ENCODE results near the gene RABL2A.
"Not testable (repeated sequence)": the region's sequence is repeated elsewhere in the genome, so short reads cannot be mapped to it uniquely, and the experiment has no call there.

The RABL2A gene

DNA sequence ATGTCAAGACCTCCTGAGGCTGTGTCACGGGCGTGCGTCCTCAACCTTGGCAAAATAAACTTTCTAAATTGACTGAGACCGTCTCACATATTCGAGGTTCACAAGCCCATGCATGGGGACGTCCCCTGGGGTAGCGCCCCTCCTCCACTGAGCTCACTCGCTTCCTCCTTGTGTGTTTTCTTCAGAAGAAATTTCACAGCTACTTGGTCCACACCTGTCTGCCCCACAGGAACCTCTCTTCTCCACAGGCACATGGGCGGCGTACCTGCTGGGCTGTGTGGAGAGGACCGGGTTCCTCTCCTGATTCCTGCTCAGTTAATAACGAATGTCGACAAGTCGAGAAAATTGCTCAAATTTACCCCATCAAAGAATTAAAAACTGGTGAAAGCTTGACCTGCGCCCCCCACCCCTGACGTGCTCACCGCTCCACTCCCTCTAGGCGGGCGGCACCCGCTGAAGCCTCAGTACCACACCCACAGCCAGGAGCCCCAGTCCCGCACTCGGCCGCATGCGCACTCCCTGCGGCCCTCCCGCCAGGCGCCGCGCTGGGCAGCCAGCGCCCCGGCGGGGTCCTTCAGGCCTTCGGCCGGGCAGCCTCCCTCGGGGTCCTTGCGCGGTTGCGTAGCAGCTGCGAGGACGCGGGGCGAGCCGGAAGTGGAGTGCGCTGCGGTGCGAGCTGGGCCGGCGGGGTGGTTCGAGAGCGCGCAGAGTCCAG lies at the start of gene RABL2A:
TSS of gene RABL2A (plus strand) at position 651 of the 715 bp plus-strand sequence. CDS start 1,341 bp downstream, outside the sequence.
- not testable (repeated sequence) for DNase-seq

DNA sequence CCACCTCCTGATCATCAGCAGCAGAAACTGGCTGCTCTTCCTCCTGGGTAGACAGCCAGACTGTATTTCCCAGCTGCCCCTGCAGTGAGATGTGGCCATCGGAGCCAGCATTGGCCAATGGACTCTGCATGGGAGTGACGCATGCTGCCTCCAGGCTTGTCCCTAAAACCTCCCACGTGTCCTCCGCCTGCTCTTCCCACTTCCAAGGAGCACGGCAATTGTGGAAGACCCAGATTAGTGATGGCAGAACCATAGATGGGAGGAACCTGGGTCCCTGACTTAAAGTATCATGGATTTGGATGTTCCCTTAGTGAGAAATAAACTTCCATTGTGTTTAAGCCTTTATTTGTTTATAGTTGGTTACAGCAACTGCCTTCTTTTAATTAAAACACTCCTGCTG lies 48.6 kb upstream of the RABL2A start:
- DNase-seq = not testable (repeated sequence)

DNA sequence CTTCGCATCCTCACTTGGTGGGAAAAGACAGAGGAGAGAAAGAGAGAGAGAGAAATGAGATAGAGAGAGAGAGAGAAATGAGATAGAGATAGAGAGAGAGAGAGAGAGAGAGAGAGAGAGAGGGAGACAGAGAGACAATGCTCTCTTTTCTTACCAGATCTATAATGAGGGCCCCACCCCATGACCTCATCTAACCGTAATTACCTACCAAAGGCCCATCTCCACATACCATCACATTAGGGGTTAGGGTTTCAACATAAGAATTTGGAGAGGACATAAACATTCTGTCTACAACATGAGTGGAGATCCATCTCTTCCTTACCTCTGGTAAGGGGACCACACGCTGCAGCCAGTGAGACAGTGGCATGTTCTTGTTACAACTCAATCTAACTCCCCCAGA lies 44.6 kb upstream of the RABL2A start:
- not testable (repeated sequence) for DNase-seq

DNA sequence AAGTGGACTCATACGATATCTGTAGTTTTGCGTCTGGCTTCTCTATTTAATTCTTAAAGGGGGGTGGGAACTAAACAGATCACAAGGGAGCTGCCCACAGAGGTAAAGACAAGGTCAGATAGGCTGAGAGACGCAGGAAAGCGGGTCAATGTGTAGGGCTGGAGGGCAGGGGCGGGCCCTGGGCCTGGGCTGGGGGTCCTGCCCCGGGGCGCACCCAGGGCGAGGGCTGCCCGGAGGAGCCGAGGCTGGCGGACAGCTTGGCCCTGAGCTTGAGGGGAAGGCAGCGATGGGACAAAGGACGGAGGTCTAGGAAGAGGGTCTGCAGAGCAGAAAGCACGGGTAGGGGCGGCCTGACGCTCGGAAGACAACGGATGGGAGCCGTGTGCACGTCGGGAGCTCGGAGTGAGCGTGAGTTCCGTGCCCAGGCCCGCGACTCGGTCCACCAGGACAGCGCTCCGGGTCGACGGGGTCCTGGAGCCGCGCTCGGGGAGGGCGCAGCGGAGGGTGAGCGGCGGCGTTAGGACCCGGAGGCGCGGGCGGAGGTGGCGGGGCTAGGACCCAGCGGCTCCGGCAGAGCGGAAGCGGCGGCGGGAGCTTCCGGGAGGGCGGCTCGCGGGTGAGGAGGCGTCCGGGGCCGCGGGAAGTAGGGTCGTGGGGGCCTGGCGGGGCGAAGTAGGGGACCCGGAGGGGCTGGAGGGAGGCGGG lies 43.4 kb upstream of the RABL2A start:
- DNase-seq = not testable (repeated sequence)

DNA sequence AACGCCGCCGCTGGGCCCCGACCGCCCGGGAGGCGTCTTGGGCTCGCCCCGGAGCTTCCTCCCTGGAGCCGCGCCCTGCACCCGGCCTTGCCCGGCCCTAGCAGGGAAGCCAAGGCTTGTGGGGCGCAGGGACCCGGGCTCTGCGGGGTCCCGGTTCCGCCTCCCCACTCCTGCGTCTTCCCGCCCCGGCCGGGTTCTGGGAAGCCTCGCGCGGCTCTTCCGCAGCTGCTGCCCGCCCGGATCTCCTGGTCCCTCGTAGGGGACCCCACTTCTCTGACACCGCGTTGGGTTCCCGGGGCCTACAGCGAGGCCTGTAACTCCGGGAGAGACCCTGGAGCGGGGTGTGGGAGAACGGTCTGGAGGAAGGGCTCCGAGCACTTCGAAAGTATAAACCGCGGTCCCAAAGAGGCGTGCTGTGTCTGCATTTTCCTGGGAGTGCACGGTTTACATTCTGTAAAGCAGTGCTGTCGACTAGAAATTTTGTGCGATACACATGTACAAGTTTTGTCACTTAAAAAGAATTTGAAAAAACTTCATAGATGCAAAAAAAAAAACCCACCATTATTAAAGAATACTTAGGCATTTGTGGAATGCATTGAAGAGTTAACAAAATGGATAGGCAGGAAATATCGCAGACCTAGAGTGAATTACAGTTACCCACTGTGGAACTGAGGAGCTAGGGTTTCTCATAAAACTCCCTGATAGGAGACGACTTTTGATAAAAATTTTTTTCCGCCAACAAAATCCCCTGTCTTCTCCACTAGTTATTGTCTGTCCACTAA lies 42.6 kb upstream of the RABL2A start:
- DNase-seq = not testable (repeated sequence)

DNA sequence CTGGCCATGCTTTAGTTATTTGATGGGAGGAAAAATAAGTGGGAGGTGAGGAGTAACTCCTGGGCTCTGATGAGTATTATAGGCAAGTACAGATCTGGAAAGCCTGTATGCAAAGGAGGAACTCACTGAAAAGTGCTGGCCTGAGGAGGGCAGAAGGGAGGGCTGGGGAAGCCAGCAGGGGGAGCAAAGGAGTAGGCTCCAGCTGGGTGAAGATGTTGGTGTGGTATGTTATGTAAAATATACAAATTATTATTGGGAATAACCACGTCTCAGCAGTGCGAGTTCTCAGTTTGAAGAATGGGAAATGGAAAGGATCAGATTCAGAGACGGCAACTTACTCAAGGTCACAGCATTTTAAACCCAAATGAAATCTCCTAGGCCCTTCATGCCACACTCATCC lies 39.9 kb upstream of the RABL2A start:
- not testable (repeated sequence) for DNase-seq

DNA sequence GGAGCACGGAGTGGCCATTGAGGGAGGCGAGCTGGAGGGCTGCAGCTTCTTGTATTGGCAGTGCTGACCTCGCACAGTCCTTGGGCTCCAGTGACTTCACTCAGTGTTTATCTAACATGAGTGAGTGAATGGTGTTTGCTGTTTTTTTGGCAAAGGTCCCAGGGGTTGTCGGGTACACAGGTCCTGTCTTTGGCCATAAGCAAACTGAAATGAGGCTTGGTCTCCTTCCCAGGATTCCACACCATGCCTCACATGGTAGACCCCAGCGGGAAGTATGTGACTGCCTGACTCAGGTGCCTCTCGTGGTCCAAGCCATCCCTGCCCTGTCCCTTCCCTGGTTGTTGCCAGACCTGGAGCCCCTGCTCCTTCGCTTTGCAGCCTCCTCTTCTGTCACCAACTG lies 37.5 kb upstream of the RABL2A start:
- DNase-seq = not testable (repeated sequence)

DNA sequence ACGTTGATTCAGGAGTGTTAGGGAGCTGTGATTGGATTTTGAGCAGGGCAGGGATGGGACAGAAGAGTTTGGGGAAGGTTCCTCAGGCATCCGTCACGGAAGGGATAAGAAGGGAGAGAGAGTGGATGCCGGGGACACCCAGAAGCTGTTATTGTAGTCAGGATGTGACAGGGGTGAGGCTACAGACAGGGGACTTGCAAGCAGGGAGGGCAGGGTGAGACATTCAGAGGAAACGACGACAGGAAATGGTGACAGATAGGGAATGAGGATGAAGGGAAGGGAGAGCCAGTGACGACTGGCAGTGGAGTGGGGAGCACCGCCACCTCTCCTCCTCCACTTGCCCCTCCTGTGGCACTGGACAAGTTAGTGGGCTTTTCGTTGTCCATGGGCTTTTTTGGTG lies 35.1 kb upstream of the RABL2A start:
- not testable (repeated sequence) for DNase-seq

DNA sequence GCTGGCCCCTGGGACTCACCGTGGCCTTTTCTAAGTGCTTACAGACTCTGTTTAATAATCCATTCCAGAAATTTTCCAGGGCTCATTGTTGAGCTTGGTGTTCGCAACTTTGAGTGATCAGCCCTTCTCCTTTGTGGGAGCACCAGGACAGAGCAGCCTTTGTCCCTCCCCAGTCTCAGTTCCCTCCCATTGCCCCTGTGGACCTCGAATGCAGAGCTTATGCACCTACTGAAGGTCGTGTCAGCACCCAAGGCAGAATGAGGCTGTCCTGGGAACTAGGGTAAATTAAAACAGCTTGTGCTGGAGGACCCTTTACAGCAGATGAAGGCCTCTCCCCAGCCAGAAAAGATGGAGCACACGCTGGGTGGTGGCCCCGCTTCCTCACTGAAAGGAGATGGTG lies 33.8 kb upstream of the RABL2A start:
- DNase-seq = not testable (repeated sequence)

DNA sequence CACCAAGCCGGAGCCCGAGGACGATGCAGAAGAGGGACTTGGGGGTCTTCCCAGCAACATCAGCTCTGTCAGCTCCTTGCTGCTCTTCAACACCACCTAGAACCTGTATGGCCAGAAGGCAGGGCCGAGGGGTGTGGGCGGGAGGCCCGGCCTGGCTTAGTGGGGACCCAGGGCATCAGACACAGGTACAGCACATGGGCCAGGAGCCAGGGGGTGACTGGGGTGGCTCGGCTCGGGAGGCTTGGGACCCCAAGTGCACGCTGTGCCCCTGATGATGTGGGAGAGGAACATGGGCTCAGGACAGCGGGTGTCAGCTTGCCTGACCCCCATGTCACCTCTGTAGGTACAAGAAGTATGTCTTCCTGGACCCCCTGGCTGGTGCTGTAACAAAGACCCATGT lies 31.3 kb upstream of the RABL2A start:
- not testable (repeated sequence) for DNase-seq

DNA sequence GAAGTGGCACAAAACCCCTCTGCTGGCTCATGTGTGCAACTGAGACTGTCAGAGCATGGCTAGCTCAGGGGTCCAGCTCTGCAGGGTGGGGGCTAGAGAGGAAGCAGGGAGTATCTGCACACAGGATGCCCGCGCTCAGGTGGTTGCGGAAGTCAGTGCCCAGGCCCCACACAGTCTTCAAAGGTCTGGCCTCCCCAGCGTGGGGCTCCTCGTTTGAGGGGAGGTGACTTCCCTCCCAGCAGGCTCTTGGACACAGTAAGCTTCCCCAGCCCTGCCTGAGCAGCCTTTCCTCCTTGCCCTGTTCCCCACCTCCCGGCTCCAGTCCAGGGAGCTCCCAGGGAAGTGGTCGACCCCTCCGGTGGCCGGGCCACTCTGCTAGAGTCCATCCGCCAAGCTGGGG lies 29.9 kb upstream of the RABL2A start:
- not testable (repeated sequence) for DNase-seq

DNA sequence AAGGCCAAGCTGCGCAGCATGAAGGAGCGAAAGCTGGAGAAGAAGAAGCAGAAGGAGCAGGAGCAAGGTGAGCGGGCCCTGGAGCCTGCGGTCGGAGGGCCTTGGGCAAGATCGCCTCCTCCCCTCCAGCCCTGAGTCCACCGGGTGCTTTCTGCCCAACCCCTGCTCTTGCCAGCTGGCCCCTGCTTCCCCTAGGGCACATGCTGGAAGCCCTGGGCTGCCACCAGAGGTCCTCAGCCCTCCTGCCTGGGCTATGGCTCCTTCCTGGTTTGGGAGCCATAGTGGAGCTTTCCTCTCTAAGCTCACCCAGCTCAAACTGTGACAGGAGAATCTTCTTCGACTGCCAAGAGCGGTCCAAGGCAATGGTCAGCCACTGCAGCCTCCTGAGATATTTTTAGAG lies 29.5 kb upstream of the RABL2A start:
- not testable (repeated sequence) for DNase-seq

DNA sequence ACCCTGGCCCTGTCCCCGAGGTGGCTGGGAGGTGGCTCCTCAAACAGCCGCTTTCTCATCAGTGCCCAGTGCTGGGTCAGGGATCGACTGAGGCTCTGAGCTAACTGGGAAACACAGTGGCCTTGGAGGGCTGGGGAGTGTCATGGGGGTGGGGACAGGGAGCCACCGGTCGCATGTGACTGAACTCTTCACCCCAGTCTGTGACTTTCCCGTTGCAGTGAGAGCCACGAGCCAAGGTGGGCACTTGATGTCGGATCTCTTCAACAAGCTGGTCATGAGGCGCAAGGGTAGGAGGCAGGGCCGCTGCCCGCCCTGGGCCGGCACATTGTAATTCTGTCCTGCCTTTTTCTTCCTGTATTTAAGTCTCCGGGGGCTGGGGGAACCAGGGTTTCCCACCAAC lies 28.9 kb upstream of the RABL2A start:
- DNase-seq = not testable (repeated sequence)

DNA sequence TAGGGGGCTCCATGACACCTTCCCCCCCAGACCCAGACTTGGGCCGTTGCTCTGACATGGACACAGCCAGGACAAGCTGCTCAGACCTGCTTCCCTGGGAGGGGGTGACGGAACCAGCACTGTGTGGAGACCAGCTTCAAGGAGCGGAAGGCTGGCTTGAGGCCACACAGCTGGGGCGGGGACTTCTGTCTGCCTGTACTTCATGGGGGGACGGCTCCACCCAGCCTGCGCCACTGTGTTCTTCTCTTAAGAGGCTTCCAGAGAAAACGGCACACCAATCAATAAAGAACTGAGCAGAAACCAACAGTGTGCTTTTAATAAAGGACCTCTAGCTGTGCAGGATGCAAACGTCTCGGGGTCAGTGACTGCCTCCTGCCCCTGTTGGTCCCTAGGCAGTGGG lies 28.3 kb upstream of the RABL2A start:
- DNase-seq = not testable (repeated sequence)

DNA sequence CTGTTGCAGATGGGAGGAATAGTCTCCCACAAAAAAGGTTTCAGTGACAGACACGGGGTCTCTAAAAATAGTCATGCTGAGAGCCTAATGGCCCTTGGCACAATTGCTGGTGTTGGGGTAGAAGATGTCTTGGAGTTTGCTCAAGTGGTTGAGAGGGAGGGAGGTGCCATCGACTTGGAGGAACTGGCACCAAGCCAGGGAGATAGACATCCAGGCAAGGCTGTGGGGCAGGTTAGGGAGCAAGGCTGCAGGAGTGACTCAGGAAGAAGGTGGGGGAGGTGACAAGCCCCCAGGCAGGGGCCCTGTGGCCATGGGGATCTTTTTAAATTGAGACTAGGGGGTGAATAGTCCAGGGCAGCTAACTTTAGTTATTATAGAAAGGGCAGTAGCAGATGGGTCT lies 27.9 kb upstream of the RABL2A start:
- DNase-seq = not testable (repeated sequence)

DNA sequence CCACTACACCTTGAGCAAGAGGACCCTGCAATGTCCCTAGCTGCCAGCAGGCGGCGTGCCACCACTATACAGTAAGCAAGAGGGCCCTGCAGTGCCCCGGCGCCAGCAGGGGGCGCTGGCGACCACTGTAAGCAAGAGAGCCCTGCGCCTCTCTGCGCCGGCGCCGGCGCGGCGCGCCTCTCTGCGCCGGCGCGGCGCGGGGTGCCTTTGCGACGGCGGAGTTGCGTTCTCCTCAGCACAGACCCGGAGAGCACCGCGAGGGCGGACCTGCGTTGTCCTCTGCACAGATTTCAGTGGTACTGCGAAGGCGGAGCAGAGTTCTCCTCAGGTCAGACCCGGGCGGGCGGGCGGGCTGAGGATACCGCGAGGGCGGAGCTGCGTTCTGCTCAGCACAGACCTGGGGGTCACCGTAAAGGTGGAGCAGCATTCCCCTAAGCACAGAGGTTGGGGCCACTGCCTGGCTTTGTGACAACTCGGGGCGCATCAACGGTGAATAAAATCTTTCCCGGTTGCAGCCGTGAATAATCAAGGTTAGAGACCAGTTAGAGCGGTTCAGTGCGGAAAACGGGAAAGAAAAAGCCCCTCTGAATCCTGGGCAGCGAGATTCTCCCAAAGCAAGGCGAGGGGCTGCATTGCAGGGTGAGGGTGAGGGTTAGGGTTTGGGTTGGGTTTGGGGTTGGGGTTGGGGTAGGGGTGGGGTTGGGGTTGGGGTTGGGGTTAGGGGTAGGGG lies 24.9 kb upstream of the RABL2A start:
- DNase-seq = not testable (repeated sequence)

DNA sequence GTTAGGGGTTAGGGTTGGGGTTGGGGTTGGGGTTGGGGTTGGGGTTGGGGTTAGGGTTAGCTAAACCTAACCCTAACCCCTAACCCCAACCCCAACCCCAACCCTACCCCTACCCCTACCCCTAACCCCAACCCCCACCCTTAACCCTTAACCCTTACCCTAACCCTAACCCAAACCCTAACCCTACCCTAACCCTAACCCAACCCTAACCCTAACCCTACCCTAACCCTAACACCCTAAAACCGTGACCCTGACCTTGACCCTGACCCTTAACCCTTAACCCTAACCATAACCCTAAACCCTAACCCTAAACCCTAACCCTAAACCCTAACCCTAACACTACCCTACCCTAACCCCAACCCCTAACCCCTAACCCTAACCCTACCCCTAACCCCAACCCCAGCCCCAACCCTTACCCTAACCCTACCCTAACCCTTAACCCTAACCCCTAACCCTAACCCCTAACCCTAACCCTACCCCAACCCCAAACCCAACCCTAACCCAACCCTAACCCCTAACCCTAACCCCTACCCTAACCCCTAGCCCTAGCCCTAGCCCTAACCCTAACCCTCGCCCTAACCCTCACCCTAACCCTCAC lies 24.1 kb upstream of the RABL2A start:
- DNase-seq = no peak

DNA sequence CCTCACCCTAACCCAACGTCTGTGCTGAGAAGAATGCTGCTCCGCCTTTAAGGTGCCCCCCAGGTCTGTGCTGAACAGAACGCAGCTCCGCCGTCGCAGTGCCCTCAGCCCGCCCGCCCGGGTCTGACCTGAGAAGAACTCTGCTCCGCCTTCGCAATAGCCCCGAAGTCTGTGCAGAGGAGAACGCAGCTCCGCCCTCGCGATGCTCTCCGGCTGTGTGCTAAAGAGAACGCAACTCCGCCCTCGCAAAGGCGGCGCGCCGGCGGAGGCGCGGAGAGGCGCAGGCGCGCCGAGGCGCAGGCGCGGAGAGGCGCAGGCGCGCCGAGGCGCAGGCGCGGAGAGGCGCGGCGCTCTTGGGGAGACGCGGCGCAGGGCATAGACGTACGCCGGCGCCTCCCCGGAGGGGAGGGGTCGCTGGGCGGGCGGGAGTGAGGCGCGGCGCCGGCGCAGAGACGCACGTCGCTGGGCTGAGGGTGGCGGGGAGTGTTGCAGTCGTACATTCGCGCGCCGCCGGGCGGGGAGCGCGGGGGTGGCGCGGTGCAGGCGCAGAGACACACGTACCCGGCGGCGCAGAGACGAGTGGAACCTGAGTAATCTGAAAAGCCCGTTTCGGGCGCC lies 23.5 kb upstream of the RABL2A start:
- not testable (repeated sequence) for DNase-seq

DNA sequence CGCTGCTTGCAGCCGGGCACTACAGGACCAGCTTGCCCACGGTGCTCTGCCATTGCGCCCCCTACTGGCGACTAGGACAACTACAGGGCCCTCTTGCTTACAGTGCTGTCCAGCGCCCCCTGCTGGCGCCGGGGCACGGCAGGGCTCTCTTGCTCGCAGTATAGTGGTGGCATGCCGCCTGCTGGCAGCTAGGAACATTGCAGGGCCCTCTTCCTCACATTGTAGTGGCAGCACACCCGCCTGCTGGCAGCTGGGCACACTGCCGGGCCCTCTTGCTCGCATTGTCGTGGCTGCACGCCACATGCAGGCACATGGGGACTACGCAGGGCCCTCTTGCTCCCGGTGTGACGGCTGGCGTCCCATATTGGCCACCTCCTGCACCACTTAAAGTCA lies 23.0 kb upstream of the RABL2A start:
- DNase-seq = not testable (repeated sequence)

DNA sequence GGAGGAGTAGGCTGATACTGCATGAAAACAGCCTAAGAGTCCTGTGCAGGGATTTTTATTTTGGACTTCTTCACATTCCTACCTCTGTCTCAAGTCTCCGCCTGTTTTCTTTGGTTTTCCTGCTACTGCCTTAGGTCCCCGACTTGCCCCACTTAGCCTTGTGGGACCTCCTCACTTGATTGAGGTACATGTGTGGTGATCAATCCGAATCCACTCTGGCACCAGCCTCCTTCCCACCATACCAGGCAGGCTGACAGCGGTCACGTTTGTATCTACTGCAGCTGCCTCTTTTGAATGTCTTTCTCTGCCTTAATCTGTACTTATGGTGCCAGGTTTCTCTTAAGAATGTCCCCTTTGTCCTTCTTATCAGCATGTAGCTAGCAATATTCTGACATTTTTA lies 22.4 kb upstream of the RABL2A start:
- not testable (repeated sequence) for DNase-seq

DNA sequence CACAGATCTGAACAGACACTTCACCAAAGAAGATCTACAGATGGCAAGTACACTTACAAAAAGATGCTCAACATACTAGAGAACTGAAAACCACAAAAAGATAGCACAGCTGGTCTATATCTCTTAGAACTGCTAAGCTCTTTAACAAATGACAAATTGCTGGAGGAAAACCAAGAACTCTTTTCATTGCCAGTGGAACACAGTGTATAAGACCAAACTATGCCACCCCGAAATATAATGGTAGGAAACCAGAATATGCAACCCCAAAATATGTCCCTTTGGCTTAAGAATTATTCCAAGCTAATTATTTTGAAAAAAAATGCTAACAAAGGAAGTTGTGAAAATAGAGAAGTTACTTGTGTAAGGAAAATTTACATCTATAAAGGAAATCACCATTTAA lies 21.0 kb upstream of the RABL2A start:
- not testable (repeated sequence) for DNase-seq

DNA sequence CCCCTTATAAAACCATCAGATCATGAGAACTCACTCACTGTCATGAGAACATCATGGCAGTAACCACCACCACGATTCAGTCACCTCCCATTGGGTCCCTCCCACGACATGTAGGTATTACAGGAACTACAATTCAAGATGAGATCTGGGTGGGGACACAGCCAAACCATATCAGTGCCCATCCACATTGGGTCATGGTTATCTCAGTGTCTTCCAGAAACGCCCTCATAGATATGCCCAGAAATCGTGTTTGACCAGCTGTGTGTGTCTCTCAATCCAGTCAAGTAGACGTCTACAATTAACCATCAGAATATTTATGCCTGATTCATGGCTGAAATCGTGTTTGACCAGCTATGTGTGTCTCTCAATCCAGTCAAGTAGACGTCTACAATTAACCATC lies 17.2 kb upstream of the RABL2A start:
- DNase-seq = not testable (repeated sequence)

Data from cortex of kidney (tissue), 1 donor.